Measurements from ENCODE around the gene OSBPL8. TPM values are rescaled to one million over a fixed set of nuclear protein-coding genes. Genes with fewer than 3 reads are reported as not detected.

The OSBPL8 gene
- total and polyA plus RNA-seq, 2 of the 8 experiments (the other 6 are each of a cell fraction or from before 2014, with no cell fraction given), result 10.9 to 81.1 TPM

- 76% methylated on average over 6 of the region's 6 CpGs; no CpG with 5 or more reads in 1 of the 2 experiments for WGBS, 2 experiments (ENCODE audit: extremely low coverage in 1 of 2, insufficient coverage in 1 of 2, insufficient read length in 1 of 2, insufficient replicate concordance in 2 of 2, low coverage in 1 of 2, low lambda C conversion rate in 2 of 2, missing lambda C conversion rate in 1 of 2)
- Histone ChIP-seq H3K4ac (replicated peaks; ENCODE audit: insufficient read length, low read depth, low read length) (no peak overlapping the region), H3K4me3 (ENCODE audit: extremely low read depth in 1 of 4, insufficient read depth in 2 of 4, low read depth in 3 of 4, low read length in 4 of 4) (no peak overlapping the region), H2BK120ac (replicated peaks; ENCODE audit: low read depth, low read length) (no peak overlapping the region), H3K4me1 (replicated peaks in 1 of 4; ENCODE audit: control insufficient read depth in 3 of 4, insufficient read depth in 4 of 4, low read length in 3 of 4) (no peaks in the 10 kb centered on the region), H4K91ac (replicated peaks; ENCODE audit: insufficient read length, low read length) (no peak overlapping the region), H2AK5ac (ENCODE audit: low read depth, low read length) (no peak overlapping the region), H3K4me2 (ENCODE audit: insufficient read depth in 1 of 2, low read depth in 2 of 2, low read length in 2 of 2) (no peak overlapping the region), H3K56ac (replicated peaks; ENCODE audit: insufficient read length, low read depth, low read length) (no peak overlapping the region), H3K23ac (ENCODE audit: insufficient read length) (no peak overlapping the region), H3K79me1 (ENCODE audit: low read depth, low read length) (no peaks in the 10 kb centered on the region; the same call in 1 of the 2 replicates), H3K23me2 (ENCODE audit: low read depth, low read length) (no peaks in the 10 kb centered on the region), H3K79me2 (ENCODE audit: control insufficient read depth in 1 of 2, insufficient read depth in 2 of 2, low read length in 2 of 2) (peaks cover 0 to 19% of the 10 kb centered on the region in 2 experiments; a peak in 2 of 4 replicates), H3K18ac (ENCODE audit: extremely low read depth, low read length) (no peak overlapping the region), H3K14ac (ENCODE audit: insufficient read length) (no peak overlapping the region), H2BK5ac (ENCODE audit: low read depth, low read length) (no peak overlapping the region), H3K9ac (replicated peaks in 1 of 4; ENCODE audit: extremely low read depth in 1 of 4, low read depth in 3 of 4, low read length in 3 of 4) (no peak overlapping the region), H3K27ac (ENCODE audit: low read depth, low read length) (no peak overlapping the region), H3K27me3 (replicated peaks in 1 of 4; ENCODE audit: control insufficient read depth in 3 of 4, extremely low read depth in 1 of 4, insufficient read depth in 3 of 4, low read length in 3 of 4) (no peaks in the 10 kb centered on the region), H2BK12ac (ENCODE audit: low read depth, low read length) (no peak overlapping the region), H2BK20ac (ENCODE audit: low read length) (no peak overlapping the region), H2BK15ac (ENCODE audit: low read length) (no peak overlapping the region), H2AFZ (ENCODE audit: low read length) (no peak overlapping the region), H4K20me1 (replicated peaks in 1 of 2; ENCODE audit: control insufficient read depth in 1 of 2, insufficient read depth in 2 of 2, low read length in 2 of 2) (no peaks in the 10 kb centered on the region), H4K8ac (ENCODE audit: extremely low read depth, insufficient read depth, low read length) (no peak overlapping the region), H3K9me3 (ENCODE audit: insufficient read depth in 2 of 2, low read depth in 1 of 2, low read length in 1 of 2) (peaks cover 0 to 6% of the 10 kb centered on the region in 2 experiments; a peak in 3 of 4 replicates), H3K36me3 (ENCODE audit: control insufficient read depth in 2 of 4, insufficient read depth in 4 of 4, low read length in 3 of 4) (no peaks in the 10 kb centered on the region), H4K5ac (ENCODE audit: insufficient read length, low read depth, low read length) (no peak overlapping the region)
- ChIA-PET CTCF (ENCODE audit: partially characterized antibody) (interaction anchor here (0.9 kb wide), 1 partner anchor 885 kb away, joined by 3 read pairs; no protein-coding TSS in a partner anchor), POLR2A (ENCODE audit: partially characterized antibody) (interaction anchor here (1.0 kb wide), 1 partner anchor 20 kb away, joined by 3 read pairs; no protein-coding TSS in a partner anchor)
- TF ChIP-seq SRF (IDR thresholded peaks at IDR 0.05; ENCODE audit: low read depth, low read length) (0 out of 2 replicates have a peak, but pooled peaks have one; percentile 11), SIX5 (IDR thresholded peaks at IDR 0.05; ENCODE audit: low read depth, low read length) (no peak)
- DNase-seq (ENCODE audit: low read depth in 1 of 2, low spot score in 2 of 2) (no peak), FAIRE-seq (no peak)
These were observed 51.2 kb downstream of the OSBPL8 start for GRCh38 chr12:76508128-76508980.

Data from H1 (cell line).